ENCODE data around the gene ACVR2B.
A peak's percentile ranks its signal among the peaks of the same experiment; 100 is the strongest.

Gene ACVR2B

DNA sequence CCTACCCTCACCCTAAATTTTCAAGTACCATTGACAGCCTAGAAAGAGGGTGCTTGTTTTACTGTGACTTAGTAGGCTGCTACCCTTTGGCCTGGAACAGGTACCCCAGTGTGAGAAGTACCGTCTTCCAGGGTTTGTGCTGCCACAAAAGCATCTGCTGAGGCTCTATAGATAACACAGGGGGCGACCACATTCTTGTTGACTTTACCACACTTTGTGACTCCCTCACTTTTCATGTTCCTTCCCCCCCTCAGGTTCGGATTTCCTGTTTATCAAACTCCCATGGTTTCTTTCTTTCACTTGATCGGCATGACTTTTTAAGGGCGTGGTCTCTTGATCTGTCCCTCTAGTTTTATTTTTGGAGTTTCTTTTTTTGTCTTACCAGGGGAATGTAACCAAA, 66.0 kb downstream of the ACVR2B start:
- Histone ChIP-seq H3K4me3 (ENCODE audit: low read length) (no peak overlapping the region), H3K27ac (ENCODE audit: low read length) (no peak overlapping the region), H3K27me3 (ENCODE audit: low read depth, low read length) (no peaks in the 10 kb centered on the region), H3K9me3 (ENCODE audit: insufficient read depth, low read length) (no peaks in the 10 kb centered on the region), H4K20me1 (ENCODE audit: insufficient read depth, low read length) (no peaks in the 10 kb centered on the region), H2AFZ (ENCODE audit: low read depth, low read length) (no peak overlapping the region), H3K9ac (ENCODE audit: low read length) (no peak overlapping the region), H3K36me3 (replicated peaks; ENCODE audit: low read depth, low read length) (peaks cover 36% of the 10 kb centered on the region), H3K79me2 (ENCODE audit: low read length) (no peaks in the 10 kb centered on the region), H3K4me2 (ENCODE audit: low read length) (no peak overlapping the region), H3K4me1 (ENCODE audit: low read length) (no peaks in the 10 kb centered on the region)
- TF ChIP-seq EZH2phosphoT487 (IDR thresholded peaks at IDR 0.05; ENCODE audit: low read depth): no peak
- TF ChIP-seq, protein P1, sequence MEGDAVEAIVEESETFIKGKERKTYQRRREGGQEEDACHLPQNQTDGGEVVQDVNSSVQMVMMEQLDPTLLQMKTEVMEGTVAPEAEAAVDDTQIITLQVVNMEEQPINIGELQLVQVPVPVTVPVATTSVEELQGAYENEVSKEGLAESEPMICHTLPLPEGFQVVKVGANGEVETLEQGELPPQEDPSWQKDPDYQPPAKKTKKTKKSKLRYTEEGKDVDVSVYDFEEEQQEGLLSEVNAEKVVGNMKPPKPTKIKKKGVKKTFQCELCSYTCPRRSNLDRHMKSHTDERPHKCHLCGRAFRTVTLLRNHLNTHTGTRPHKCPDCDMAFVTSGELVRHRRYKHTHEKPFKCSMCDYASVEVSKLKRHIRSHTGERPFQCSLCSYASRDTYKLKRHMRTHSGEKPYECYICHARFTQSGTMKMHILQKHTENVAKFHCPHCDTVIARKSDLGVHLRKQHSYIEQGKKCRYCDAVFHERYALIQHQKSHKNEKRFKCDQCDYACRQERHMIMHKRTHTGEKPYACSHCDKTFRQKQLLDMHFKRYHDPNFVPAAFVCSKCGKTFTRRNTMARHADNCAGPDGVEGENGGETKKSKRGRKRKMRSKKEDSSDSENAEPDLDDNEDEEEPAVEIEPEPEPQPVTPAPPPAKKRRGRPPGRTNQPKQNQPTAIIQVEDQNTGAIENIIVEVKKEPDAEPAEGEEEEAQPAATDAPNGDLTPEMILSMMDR (IDR thresholded peaks at IDR 0.05; ENCODE audit: low read depth, low read length): no peak

GRCh38 chr3:38521391-38521987, 67.8 kb downstream of the ACVR2B start:
- Histone ChIP-seq H3K4me3 (ENCODE audit: low read length) (no peak overlapping the region), H3K36me3 (replicated peaks; ENCODE audit: low read depth, low read length) (peaks cover 42% of the 10 kb centered on the region), H3K79me2 (ENCODE audit: low read length) (no peaks in the 10 kb centered on the region), H3K4me1 (ENCODE audit: low read length) (no peaks in the 10 kb centered on the region), H3K9me3 (ENCODE audit: insufficient read depth, low read length) (no peaks in the 10 kb centered on the region), H2AFZ (ENCODE audit: low read depth, low read length) (no peak overlapping the region), H3K4me2 (ENCODE audit: low read length) (no peak overlapping the region), H3K27ac (ENCODE audit: low read length) (no peak overlapping the region), H3K9ac (ENCODE audit: low read length) (no peak overlapping the region), H4K20me1 (ENCODE audit: insufficient read depth, low read length) (no peaks in the 10 kb centered on the region), H3K27me3 (ENCODE audit: low read depth, low read length) (no peaks in the 10 kb centered on the region)
- TF ChIP-seq EZH2phosphoT487 (IDR thresholded peaks at IDR 0.05; ENCODE audit: low read depth): no peak
- TF ChIP-seq, protein P1 (IDR thresholded peaks at IDR 0.05; ENCODE audit: low read depth, low read length): peak; percentile 96

DNA sequence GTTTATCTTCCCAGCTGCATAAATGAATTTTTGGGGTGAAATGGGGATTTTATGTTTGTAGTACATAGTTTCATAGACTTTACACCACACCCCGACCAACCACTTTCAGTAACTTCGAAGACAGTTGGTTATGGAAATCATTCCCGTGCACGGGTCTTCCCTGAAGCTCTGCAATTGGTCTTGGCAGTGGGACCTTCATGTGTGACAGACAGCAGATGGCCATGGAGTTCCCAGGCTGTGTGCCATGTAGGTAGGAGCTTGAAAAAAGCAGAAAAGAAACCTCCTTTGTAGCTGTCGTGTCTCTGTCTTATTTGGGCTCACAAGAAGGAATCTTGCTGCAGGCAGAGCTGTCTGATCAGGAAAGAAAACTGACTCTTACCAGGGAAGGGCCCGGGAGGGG, 68.3 kb downstream of the ACVR2B start:
- Histone ChIP-seq H3K9ac (ENCODE audit: low read length) (no peak overlapping the region), H3K27ac (ENCODE audit: low read length) (no peak overlapping the region), H2AFZ (ENCODE audit: low read depth, low read length) (no peak overlapping the region), H3K9me3 (ENCODE audit: insufficient read depth, low read length) (no peaks in the 10 kb centered on the region), H3K4me1 (ENCODE audit: low read length) (no peaks in the 10 kb centered on the region), H3K4me2 (ENCODE audit: low read length) (no peak overlapping the region), H4K20me1 (ENCODE audit: insufficient read depth, low read length) (no peaks in the 10 kb centered on the region), H3K27me3 (ENCODE audit: low read depth, low read length) (no peaks in the 10 kb centered on the region), H3K36me3 (replicated peaks; ENCODE audit: low read depth, low read length) (peaks cover 42% of the 10 kb centered on the region), H3K4me3 (ENCODE audit: low read length) (no peak overlapping the region), H3K79me2 (ENCODE audit: low read length) (no peaks in the 10 kb centered on the region)
- TF ChIP-seq EZH2phosphoT487 (IDR thresholded peaks at IDR 0.05; ENCODE audit: low read depth): no peak
- TF ChIP-seq, protein P1 (IDR thresholded peaks at IDR 0.05; ENCODE audit: low read depth, low read length): no peak

DNA sequence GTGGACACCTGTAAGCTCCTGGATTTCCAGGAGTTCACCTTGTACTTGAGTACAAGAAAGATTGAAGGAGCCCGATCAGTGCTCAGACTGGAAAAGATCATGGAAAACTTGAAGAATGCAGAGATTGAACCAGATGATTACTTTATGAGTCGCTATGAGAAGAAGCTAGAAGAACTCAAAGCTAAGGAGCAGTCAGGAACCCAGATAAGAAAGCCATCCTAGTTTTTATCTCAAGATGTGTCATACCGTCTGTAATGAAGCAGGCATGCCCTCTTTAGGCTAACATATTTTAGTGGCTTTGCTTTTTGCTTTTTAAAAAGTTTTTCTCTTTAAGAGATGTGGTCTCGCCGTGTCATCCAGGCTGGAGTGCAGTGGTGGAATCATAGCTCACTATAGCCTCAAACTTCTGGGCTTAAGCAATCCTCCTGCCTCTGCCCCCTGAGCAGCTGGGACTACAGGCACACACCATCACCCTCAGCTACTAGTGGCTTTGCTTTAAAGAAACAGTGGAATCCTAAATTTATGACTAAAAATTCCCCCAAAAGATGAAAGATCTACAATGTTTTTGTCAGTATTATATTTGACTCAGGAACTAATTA, 70.5 kb downstream of the ACVR2B start:
- H3K36me3 ChIP-seq (replicated peaks; ENCODE audit: low read depth, low read length): peaks cover 44% of the 10 kb centered on the region

More for the DNA sequence above, 70.5 kb downstream of the ACVR2B start:
- Histone ChIP-seq H3K9me3 (ENCODE audit: insufficient read depth, low read length) (no peaks in the 10 kb centered on the region), H4K20me1 (ENCODE audit: insufficient read depth, low read length) (no peaks in the 10 kb centered on the region), H2AFZ (ENCODE audit: low read depth, low read length) (no peak overlapping the region), H3K4me3 (ENCODE audit: low read length) (no peak overlapping the region), H3K27me3 (ENCODE audit: low read depth, low read length) (no peaks in the 10 kb centered on the region), H3K4me1 (ENCODE audit: low read length) (no peaks in the 10 kb centered on the region), H3K9ac (ENCODE audit: low read length) (no peak overlapping the region), H3K79me2 (ENCODE audit: low read length) (no peaks in the 10 kb centered on the region), H3K4me2 (ENCODE audit: low read length) (no peak overlapping the region), H3K27ac (ENCODE audit: low read length) (no peak overlapping the region)
- no peak for TF ChIP-seq EZH2phosphoT487 (IDR thresholded peaks at IDR 0.05; ENCODE audit: low read depth)
- TF ChIP-seq, protein P1 (IDR thresholded peaks at IDR 0.05; ENCODE audit: low read depth, low read length): no peak
